Stimulated activated CD8-positive, alpha-beta memory T cell treated with anti-CD3 and anti-CD28 coated beads, Interleukin-2, amount 100 ng/mL, for 48 hours (primary cell): ENCODE data around the gene BCL2.

Experiments
- DNase-seq, 2 donors: peaks; one replicate each; pipeline ENCODE4 v3.0.0-alpha.2; 2020; ENCODE audit warnings: low read depth in 2 of 2

BCL2 gene

DNA sequence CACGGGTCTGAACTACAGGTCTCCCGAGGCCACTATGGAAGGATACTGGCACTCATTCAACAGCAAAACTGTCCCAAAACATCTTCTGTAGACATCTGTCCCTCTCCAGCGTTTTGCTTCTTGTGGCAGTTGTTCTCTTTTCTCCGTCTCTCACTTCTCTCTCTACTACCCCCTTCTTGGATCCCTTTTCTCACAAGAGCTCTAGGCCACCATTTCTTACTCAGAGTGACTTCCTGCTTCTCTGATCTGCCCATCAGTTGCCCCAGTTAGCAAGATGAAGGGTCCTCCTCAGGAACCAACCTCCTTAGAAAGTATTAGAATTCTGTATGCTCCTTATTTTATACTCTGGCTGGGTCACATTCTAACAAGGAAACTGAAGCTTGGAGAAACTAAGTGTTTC, 32.6 kb downstream of the BCL2 start:
- no peak for DNase-seq

DNA sequence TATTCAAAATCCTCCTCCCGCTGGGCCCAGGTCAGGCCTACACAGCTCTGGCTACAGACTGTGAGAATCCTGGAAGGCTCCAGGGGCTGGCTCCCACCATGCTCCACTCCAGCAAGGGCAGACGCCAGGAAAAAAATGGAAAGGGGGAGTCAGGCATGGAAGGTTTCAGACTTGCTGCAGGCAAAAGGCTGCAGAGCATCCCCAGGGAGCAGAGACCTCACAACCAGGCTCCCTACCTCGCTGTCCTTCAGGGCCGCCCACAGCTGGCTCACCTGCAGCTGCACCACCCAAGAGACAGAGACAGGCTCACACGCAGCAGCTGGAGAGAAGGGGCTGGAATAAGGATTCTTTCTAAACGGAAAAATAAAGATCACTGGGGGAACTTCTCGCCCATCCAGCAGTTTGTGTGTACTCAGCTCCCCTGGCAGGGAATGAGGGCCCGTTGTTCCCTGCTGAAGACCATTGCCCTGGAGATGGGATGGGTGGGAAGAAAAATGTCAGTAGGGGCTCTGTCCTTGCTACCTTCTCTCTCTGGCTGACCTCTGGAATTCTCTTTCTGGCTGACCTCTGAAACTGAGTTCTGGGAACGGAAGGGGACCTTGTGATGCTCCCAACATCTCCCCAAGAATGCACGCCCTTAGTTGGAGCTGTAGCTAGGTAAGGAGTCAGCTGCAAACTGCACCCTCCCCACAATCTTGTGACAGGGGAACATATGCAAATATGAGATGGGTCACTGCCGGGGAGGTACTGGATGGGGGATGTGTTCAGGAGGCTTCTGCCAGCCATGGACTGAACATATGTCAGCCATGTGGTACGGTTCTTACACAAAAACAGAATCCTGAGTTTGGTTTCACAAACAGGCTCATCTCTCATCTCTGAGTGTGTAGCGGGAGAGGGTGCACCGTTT, 34.5 kb downstream of the BCL2 start:
- no peak for DNase-seq

DNA sequence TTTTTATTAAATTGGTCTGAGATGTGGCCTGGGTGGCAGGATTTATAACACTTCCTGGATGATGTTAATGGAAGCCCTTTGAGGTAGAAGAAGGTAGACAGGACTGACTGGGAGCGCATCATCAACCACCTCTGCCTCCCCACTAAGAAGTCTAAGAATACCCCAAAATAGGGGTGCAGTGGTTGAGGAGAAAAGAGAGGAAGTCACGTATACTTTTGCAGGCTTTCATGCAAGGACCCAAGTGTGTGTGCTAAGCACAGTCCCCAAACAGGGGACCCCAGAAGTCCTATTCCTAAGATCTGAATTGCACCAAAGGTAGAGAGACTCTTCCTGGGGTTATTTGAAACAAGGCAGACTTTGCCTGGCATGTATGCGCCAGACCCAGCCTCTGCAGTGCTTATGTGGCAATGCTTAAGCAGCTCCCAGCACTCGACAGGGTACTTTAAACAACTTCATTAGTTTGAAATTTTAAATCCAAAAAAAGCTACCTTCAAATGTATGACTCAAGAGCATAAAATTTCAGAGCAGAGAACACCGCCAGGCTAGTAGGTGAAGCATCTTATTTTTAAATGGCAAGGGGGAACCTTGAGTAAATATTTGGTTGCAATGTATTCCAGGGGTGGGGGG, 35.3 kb downstream of the BCL2 start:
- no peak for DNase-seq

DNA sequence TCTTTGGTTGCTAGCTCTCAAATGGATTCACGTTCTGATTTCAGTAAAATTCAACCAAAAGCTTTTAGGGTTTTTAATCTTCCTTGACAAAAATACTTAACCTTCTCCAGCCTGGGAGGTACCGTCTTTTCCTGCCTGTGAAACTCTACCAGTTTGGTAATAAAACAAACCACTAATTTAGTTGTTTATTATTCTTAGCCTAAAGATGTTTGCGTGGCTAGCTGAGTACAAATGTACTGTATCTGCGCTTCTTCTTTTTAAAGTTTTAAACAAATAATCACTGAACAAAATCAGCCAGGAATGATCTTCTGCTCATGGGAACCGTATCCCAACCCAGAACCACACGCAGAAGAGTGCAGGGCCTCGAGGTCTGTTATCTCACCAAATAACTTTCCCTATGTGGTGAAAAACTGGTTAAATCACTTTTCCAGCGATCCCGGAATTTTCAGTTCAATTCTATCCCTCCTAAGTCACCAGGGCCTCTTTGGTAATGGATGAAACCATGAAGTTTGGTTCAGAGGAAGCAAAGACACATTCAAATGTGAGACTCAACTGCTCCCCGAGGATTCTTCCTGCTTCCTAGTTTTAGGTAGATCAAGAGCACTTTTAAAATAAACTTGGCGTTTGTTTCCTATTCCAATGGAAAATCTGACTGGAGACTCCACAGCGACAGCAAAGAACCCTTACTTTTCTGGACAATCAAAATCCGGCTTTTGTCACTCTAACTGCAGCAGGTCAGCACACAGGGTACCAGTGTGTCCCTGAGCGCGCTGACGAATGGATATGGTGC, 36.1 kb downstream of the BCL2 start:
- DNase-seq, result no peak

DNA sequence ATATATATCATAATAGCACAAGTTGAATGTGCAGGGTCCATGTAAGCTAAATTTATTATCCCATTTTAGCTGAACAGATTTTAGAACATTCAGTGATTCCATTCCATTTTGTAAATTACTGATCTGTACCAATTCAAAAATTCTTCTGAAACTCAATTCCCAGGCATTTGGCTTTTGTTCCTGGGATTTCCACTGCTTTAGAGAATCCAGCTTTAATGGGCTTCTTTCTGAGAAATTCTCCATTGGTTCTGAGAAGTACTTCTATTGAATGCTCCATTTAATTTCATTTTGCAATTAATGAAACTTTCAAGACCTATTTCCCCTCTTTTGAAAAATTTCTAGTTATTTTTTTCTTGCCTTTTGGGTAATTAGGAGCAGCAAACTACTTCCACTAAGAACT, 36.8 kb downstream of the BCL2 start:
- no peak for DNase-seq

DNA sequence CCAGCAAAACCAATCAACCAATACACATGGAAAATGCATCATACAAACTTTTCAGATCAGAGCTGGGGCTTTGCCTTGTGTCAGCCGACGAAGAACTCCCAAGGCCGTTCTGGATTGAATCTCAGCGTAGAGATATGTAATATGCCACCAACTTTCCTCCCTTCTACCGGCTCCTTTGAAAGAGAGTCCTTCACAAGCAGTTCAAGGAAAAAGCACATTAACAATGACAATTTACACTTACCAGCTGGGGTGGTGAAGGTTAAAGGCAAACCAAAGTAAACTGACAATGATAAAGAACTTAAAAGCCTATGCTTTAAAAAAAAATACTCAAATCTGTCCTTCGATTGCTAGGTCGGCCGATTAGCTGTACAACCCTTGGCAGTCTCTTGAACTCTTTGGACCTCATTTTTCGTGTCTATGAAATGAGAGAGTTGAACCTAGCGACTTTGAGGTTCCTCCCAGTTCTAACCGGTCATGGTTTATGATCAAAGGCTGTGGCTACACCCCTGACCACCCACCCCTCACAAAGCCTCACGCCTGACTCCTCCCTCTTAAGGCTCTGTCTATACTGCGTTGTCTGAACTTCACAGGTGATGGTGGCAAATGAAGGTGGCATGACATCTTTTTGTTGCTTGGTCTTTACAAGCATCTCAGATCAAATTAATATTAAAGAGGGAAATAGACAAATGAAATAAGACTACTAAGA, 46.2 kb downstream of the BCL2 start:
- DNase-seq, result no peak

DNA sequence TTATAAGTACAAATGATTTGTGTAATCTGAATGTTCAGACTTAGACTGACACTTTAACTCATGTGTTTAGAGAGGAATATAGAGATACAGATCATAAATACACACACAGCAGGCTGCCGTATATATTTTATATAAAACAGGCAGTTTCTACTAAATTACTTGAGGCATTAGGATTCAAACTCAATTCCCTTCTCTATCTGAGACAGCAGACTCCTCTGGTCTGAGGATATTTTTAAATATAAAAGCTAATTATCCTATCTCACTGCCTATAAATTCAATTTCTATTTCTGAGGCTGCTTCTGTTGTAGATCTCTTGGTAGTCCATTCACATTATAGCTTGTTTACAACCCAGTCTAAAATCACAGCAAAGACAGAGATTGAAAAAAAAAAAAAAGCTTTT, 46.9 kb downstream of the BCL2 start:
- DNase-seq, result no peak

DNA sequence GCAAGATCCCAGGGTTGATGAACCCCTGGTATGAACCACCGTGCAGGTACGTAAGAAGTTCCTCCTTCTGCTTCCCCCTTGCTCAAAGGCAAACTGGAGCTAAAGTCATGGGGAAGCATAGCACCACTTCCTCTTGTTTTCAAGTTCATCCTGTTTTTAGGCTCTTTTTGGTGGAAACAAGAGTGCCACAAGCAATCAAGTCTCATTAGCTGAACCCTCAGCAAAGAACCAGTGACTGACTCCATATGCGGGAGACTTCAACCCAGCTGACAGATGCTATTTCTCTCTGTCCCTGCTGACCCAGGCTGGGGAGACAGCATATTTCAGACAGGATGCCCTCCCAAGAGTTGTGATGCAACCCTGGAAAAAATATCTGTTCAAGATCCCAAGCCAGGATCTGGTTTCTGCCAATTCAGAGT, 47.7 kb downstream of the BCL2 start:
- DNase-seq, result no peak

DNA sequence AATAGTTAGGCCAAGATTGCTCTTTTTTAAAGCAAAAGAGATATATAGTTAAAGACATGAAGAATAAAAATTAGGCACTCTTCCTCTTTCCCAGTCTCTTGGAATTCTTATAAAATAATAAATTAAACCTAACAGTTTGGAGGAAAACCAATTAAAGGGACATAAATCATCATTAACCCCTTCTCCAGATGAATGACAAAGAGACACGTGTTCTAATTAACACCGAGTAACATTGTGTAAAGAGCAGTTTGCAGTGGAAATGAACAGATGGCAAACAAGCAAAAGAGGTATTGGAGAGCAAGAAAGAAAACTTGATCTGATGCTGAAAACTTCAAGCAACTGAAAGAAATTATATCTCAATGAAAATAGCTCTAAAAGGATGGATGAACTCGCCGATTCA, 48.4 kb downstream of the BCL2 start:
- DNase-seq, result no peak

DNA sequence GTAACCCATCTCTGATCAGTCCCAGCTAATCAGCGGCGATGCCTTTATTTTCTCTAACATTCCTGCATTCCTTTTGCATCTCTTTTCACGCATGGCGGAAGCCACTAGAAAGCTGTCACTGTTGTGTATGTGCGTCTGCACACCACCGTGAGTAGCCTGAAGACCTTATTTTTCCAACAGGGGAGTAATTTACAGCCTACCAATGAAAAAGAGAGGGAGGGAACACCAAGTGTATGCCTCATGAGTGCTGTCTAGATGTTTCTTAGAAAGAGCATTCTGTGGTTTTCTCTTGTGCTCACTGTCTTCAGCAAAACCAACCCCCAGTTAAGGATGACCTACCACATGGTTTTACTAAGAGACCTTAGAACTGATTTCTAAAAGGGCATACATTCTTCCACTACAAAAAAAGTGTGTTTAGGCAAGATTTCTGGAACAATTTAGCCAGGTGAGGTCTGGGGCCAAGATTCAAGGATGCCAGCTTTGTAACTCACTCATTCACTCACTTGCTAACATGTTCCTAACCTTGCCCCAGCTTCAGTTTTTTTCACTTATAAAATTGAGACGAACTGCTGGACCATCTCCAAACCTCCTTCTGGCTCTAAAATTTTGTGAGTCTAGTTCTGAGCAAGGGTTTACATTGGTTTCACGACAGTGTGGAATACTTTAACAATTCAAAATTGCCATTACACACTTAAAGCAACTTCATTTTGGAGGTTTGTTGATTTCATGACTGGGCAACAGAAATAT, 51.4 kb downstream of the BCL2 start:
- DNase-seq, result no peak

DNA sequence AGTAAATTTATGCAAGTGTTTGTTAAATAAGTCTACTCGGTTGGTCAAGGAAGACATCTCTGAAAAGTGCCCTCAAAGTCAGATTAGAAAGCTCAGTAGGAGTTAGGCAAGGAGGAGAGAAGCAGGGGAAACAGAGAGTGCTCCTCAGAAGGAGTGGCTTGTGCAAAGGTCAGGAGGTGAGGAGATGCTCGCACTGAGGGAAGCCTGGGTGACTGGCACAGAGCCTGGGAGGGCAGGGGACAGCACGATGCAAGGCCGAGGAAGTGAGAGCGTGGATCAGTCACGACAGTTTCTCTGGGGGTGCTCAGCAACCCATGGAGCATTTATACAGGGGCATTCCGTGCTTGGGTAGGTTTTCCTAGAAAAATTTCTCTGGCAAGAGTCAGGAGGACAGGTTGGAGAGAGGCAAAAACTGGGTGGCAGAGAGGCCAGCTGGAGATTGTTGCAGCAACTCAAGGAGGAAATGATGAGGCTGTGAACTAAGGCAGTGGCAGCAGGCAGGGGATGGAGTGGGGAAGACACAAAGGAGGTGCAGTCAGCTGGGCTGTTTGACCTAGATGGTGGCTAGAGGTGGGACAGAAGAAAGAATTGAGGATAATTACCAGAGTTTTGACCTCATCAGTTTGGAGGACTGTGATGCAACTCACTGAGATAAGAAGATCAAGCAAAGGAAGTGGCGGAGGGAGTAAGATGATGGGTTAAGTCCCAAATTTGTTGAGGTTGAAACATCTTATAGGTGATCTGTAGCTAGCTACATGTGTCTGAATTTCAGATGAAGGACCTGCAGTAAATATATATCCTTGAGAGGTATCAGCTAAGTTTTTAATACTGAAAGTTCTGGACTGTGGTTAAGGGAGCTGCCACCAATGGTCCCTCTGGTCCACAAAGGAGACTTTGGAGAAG, 52.4 kb downstream of the BCL2 start:
- no peak for DNase-seq

DNA sequence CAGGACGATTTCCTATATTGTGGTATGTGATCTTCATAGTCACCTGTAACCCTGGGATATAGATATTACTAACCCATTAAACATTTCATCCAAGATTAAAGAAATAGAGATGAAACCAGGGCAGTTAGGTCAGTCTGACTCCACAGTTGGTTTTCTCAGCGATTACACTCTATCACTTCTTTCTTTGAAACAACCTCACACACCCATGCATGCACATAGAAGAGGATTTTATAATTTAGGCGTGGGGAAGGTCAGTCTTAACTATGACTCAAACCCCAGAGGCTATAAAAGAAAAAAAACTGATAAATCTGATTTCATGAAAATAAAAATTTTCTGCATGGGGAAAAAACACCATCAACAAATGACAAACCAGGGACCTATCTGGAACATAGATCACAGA, 54.2 kb downstream of the BCL2 start:
- DNase-seq, result no peak

DNA sequence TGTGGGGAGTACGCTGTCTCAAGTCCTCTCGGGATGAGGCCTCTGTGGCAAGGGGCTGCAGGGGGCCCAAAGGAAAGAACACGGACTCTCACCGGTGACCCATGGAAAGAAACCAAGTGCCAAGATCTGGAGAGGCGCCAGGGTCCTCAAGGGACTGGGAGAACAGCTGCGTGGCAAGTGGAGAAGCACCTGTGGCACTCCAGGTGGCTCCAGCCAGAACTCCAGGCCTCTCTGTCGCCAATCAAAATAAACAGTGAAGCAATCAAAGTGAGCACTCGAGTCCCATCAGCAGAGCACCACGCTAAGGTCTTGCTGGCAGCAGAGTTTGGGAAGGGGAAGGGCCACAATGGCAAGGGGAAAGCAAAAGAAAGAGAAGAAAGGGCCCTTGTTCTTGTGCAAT, 54.7 kb downstream of the BCL2 start:
- DNase-seq, result no peak

DNA sequence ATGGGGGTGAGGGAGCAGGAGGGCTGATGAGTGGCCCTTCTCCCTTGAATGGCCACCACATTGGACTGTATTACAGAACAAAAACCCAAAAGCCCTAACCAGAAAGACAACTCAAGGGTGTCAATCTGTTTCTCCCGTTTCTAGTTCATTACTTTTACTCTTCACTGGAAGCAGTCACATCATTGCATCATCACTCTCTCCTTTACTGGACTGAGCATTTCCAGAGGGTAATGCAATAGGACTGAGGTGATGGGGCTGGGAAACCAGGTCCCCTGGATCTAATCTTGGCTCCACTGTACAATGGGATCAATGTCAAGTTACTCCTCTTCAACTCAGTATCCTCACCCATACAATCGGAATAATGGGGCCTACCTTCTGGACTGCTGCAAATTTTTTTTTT, 56.1 kb downstream of the BCL2 start:
- no peak for DNase-seq

DNA sequence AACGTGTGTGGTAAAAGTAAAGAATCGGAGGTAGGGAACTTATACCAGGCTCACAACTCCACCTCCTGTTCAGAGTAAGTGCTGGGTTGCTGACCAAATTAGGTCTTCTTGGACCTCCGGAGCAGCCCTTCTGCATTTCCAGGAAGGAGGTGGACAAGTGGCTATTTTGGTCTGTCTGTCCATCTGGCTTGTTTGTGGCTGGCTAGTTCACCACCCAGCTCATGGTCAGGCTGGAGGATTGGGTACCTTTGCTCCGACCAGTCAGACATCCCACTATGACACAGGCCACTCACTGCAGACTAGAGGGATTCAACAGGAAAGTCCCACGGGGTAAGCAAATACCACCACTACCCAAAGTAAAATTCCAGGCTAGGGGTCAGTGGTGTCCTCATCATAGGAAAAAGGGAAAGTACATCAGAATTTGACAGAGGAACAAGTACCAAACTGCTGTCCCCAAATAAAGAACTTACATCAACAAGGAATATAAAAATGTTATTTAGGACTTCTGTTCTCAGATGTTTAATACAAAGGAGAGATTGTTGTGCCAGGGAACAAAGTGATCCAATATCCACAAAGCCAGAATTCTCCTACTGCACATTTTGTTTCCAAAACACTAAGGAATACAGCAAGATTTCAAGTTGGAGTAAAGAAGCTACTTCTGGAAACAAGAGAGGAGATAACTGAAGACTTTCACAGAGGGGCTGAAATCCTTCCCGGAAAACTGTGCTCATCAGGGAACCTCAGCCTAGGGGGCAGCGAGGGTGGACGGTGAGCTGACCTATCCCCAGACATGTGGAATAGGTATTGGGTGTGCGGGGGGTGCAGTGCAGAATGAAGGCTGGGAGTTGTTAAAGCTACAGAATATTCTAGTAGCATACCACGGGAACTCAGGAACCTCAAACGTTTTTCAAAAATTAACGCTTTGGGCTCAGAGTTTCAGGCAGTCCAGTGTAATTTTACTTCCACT, 56.9 kb downstream of the BCL2 start:
- DNase-seq, result no peak

DNA sequence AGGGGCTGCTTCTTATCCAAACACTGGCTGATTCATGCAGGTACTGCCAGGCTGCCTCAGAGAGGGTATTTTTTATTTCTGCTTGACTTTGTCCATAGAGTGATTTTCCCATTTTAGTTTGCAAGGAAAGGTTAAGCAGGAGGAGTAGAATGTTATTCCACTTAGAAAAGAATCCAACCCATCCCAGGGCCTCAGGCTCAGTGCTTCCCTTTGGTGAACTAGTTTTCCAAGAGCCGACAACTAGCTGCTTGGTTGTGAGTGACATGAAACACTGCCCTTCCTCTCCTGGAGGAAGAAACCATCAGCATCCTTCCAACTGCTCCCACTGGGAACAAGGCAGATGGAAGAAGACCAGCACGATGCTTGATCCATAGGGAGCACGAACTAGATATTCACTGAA, 58.5 kb downstream of the BCL2 start:
- no peak for DNase-seq

DNA sequence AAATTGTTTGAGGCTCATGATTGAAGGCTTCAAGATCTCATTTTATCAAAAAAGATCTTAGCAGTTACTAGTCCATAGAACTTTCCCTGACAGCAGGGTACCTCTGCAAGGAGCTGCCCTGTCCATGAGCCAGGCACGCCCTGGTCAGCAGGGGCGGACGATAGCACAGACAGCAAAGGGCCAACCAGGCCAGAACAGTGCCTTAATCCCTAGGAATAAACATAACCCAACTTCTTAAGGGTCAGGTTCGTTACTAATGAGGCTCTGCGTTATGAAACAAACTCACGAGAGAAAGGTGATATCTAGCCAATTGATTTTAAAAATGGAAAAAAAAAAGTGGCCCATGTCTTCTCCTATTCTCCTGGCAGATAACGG, 59.2 kb downstream of the BCL2 start:
- DNase-seq, result no peak

DNA sequence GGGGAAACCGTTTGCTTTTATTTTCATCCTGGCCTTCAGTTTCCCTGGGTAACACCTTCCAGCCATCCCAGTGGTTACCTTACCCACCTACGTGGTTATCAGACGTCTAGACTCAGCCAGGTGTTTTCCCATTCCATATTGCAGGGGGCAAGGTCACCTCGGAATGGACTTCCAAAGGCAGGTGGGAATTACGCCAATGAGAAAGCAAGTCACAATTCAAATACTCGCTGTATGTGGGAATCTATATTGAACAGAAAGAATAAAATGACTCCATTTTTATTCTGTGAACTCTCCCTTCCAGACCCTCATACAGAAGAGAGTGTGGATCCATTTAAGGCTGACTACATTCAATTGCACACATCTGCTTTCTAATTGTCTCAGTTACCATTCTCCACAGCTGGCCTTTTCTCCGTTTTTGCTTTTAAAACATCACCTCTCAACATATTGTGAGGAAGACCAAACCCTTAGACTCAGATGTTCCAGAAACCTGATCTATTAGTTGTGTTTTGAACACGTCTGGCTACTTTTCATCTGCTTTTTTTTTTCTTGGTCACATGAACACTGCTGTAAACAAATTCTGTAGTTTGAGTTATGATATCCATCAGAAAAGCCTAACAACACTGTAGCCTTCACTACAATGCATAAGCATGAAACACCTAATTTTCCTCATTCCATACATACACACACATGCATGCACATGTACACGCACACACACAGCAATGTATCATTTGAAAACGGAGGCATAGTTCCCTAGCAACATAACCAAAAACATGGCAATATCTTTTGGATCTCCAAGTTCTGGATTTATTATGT, 59.8 kb downstream of the BCL2 start:
- DNase-seq, result no peak
